GM23338 (cell line): ENCODE results near the gene NIPAL1. TPM values are rescaled to one million over a fixed set of nuclear protein-coding genes. Genes with fewer than 3 reads are reported as not detected.

ENCODE experiments used
- ATAC-seq: fragments of 200-7000 bp; cut with Tn5 transposase; 3 replicates; pipeline ENCODE4 v1.9.1; 2020
- DNase-seq: peaks from one replicate; pipeline ENCODE4 v3.0.0-alpha.2; 2015; ENCODE audit warnings: low spot score
- H2AFZ ChIP-seq: fragments of 200-600 bp; sonication (generic); 2 replicates; pipeline ENCODE4 v1.8.0; 2016; ENCODE audit warnings: antibody characterized with exemption, mild to moderate bottlenecking, moderate library complexity
- H3F3A ChIP-seq: fragments of 200-600 bp; sonication (generic); replicated peaks from 2 replicates; pipeline ENCODE4 v1.8.0; 2017; ENCODE audit warnings: antibody characterized with exemption, mixed run types, low read depth
- H3K27ac ChIP-seq: fragments of 200-600 bp; sonication (generic); 2 replicates; pipeline ENCODE4 v1.6.1; 2016; ENCODE audit warnings: low read depth
- H3K27me3 ChIP-seq: fragments of 200-600 bp; sonication (generic); 2 replicates; pipeline ENCODE4 v1.8.0; 2016; ENCODE audit warnings: mild to moderate bottlenecking, mixed run types, moderate library complexity; ENCODE audit not compliant: insufficient read depth
- H3K36me3 ChIP-seq: fragments of 200-600 bp; sonication (generic); 2 replicates; pipeline ENCODE4 v1.8.0; 2016; ENCODE audit warnings: mild to moderate bottlenecking; ENCODE audit not compliant: insufficient read depth
- H3K4me1 ChIP-seq: fragments of 200-600 bp; sonication (generic); 2 replicates; pipeline ENCODE4 v1.8.0; 2016; ENCODE audit warnings: mild to moderate bottlenecking, moderate library complexity; ENCODE audit not compliant: insufficient read depth
- H3K4me2 ChIP-seq: fragments of 200-600 bp; sonication (generic); 2 replicates; pipeline ENCODE4 v1.7.1; 2017; ENCODE audit warnings: mixed run types
- H3K4me3 ChIP-seq: fragments of 200-600 bp; sonication (generic); 2 replicates; pipeline ENCODE4 v1.6.1; 2016; ENCODE audit warnings: mixed run types
- H3K79me2 ChIP-seq: fragments of 200-600 bp; sonication (generic); replicated peaks from 2 replicates; pipeline ENCODE4 v1.8.0; 2017; ENCODE audit warnings: mild to moderate bottlenecking; ENCODE audit not compliant: insufficient read depth
- H3K9me2 ChIP-seq: fragments of 200-600 bp; sonication (generic); 2 replicates; pipeline ENCODE4 v1.8.0; 2017; ENCODE audit not compliant: insufficient read depth
- H4K20me1 ChIP-seq: fragments of 200-600 bp; sonication (generic); replicated peaks from 2 replicates; pipeline ENCODE4 v1.8.0; 2017; ENCODE audit warnings: mild to moderate bottlenecking; ENCODE audit not compliant: insufficient read depth
- H3K27ac Mint-ChIP-seq: 2 replicates; pipeline ENCODE4 v1.8.0; 2020; ENCODE audit warnings: inconsistent platforms, mild to moderate bottlenecking, moderate library complexity, mixed read lengths
- H3K27me3 Mint-ChIP-seq: 3 replicates; pipeline ENCODE4 v1.8.0; 2022; ENCODE audit warnings: low read depth, mild to moderate bottlenecking, moderate library complexity, mixed read lengths, inconsistent platforms; ENCODE audit not compliant: insufficient read depth, poor library complexity
- H3K36me3 Mint-ChIP-seq: 3 replicates; pipeline ENCODE4 v1.8.0; 2021; ENCODE audit warnings: low read depth, mild to moderate bottlenecking, inconsistent platforms, moderate library complexity, mixed read lengths
- H3K4me1 Mint-ChIP-seq: 3 replicates; pipeline ENCODE4 v1.8.0; 2020; ENCODE audit warnings: mild to moderate bottlenecking, inconsistent platforms, mixed read lengths
- H3K4me3 Mint-ChIP-seq: 3 replicates; pipeline ENCODE4 v1.8.0; 2021; ENCODE audit warnings: moderate library complexity, mild to moderate bottlenecking, inconsistent platforms, mixed read lengths
- H3K9me3 Mint-ChIP-seq: 3 replicates; pipeline ENCODE4 v1.8.0; 2020; ENCODE audit warnings: moderate library complexity, mild to moderate bottlenecking, inconsistent platforms, mixed read lengths
- CREB1 ChIP-seq: fragments of 250-450 bp; sonication (Bioruptor Pico); IDR thresholded peaks from 2 replicates; pipeline ENCODE4 v1.5.0; 2020; ENCODE audit warnings: low read depth, mild to moderate bottlenecking, moderate library complexity
- CTCF ChIP-seq, 2 experiments: fragments of 200-600 bp in 1 of 2; sonication (generic) in 1 of 2; conservative IDR thresholded peaks; 2 replicates each; pipeline versions ENCODE4 v1.5.1 to v1.6.1; 2016 to 2017; ENCODE audit warnings: antibody characterized with exemption in 2 of 2, low read depth in 2 of 2, mild to moderate bottlenecking in 2 of 2, moderate library complexity in 1 of 2
- ETS1 ChIP-seq: IDR thresholded peaks from 2 replicates; pipeline ENCODE4 v1.6.1; 2016; ENCODE audit warnings: antibody characterized with exemption
- EZH2 ChIP-seq: fragments of 200-600 bp; sonication (generic); IDR thresholded peaks from one replicate; pipeline ENCODE4 v1.8.0; 2017; ENCODE audit warnings: antibody characterized with exemption, mild to moderate bottlenecking, low read depth; ENCODE audit not compliant: unreplicated experiment
- EZH2phosphoT487 ChIP-seq: fragments of 200-600 bp; sonication (generic); IDR thresholded peaks from one replicate; pipeline ENCODE4 v1.8.1; 2018; ENCODE audit warnings: antibody characterized with exemption; ENCODE audit not compliant: unreplicated experiment
- JUNB ChIP-seq: IDR thresholded peaks from one replicate; pipeline ENCODE4 v1.6.1; 2016; ENCODE audit warnings: antibody characterized with exemption; ENCODE audit not compliant: unreplicated experiment
- NANOG ChIP-seq: IDR thresholded peaks from 2 replicates; pipeline ENCODE4 v1.6.1; 2016; ENCODE audit warnings: antibody characterized with exemption, borderline replicate concordance
- POLR2AphosphoS5 ChIP-seq: IDR thresholded peaks from 2 replicates; pipeline ENCODE4 v1.6.1; 2016; ENCODE audit warnings: antibody characterized with exemption, low read depth
- STAT1 ChIP-seq: IDR thresholded peaks from one replicate; pipeline ENCODE4 v1.6.1; 2016; ENCODE audit warnings: antibody characterized with exemption; ENCODE audit not compliant: unreplicated experiment
- ZNF114 ChIP-seq: fragments of 250-450 bp; sonication (Bioruptor Pico); IDR thresholded peaks from 2 replicates; pipeline ENCODE4 v1.5.0; 2020; ENCODE audit warnings: mild to moderate bottlenecking, moderate library complexity
- ZNF331 ChIP-seq: fragments of 250-450 bp; sonication (Bioruptor Pico); IDR thresholded peaks from 2 replicates; pipeline ENCODE4 v1.5.0; 2020; ENCODE audit warnings: low read depth, mild to moderate bottlenecking, moderate library complexity
- polyA plus RNA-seq: library from polyadenylated mRNA; unstranded; fragments of >200 nt; fragmentation: Nextera tagmentation; extraction: Ambion mirVana; gene quantifications from 2 replicates; pipeline ENCODE4 v1.2.1, GENCODE V29; 2016
- total RNA-seq: library from RNA; depleted of rRNA; stranded (reverse); fragments of >200 nt; shearing (Covaris generic); gene quantifications from 2 replicates; pipeline ENCODE4 v1.2.3, GENCODE V29; 2014
- TF ChIP-seq, protein P1 (sequence below): fragments of 250-450 bp; sonication (Bioruptor Pico); IDR thresholded peaks from 2 replicates; pipeline ENCODE4 v1.5.0; 2020; ENCODE audit warnings: mild to moderate bottlenecking, moderate library complexity
- TF ChIP-seq, protein P2 (sequence below): IDR thresholded peaks from one replicate; pipeline ENCODE4 v1.6.1; 2018; ENCODE audit warnings: antibody characterized with exemption; ENCODE audit not compliant: unreplicated experiment

The NIPAL1 gene
- total and polyA plus RNA-seq, 2 experiments from 2014 or later = 5.3 to 8.2 TPM

DNA sequence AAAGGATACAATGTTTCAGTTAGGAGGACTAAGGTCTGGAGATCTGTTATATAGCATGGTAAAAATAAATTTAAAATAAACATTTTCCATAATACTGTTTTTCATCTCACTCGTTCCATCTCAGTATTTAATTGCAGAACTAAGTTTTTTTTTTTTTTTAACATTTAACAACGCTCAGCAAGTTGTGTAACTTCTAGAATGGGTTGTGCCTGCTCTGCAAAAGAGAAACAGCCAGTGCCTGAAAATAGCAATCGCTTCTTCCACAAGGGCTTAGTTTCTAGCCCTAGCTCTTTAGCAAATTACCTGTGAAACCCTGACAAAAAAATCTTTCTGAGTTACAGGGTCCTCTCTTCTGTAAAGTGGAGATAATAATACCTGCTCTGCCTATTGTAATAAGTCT, 42.0 kb upstream of the NIPAL1 start:
- H2AFZ ChIP-seq = no peak overlapping the region
- ATAC-seq (no peak), DNase-seq (no peak)
- H3K4me3 ChIP-seq = no peak overlapping the region
- no peaks in the 10 kb centered on the region for H4K20me1 ChIP-seq
- Mint-ChIP-seq H3K36me3 (0 out of 3 replicates have a peak, but pooled peaks cover 3% of the 10 kb centered on the region), H3K27me3 (no peaks in the 10 kb centered on the region), H3K4me1 (no peaks in the 10 kb centered on the region), H3K27ac (no peak overlapping the region), H3K4me3 (no peak overlapping the region), H3K9me3 (peaks cover 4% of the 10 kb centered on the region; the same call in 1 of the 3 replicates)
- H3K36me3 ChIP-seq = no peaks in the 10 kb centered on the region
- H3F3A ChIP-seq = no peaks in the 10 kb centered on the region
- no peaks in the 10 kb centered on the region for H3K4me1 ChIP-seq
- H3K27ac ChIP-seq = no peak overlapping the region
- H3K4me2 ChIP-seq = no peak overlapping the region
- H3K79me2 ChIP-seq = no peaks in the 10 kb centered on the region
- no peaks in the 10 kb centered on the region for H3K27me3 ChIP-seq
- H3K9me2 ChIP-seq = no peaks in the 10 kb centered on the region
- TF ChIP-seq CREB1 (CRISPR knock-in tag) = no peak
- TF ChIP-seq ETS1 = no peak
- no peak for TF ChIP-seq EZH2phosphoT487
- no peak for TF ChIP-seq NANOG
- no peak for TF ChIP-seq ZNF114 (CRISPR knock-in tag)
- TF ChIP-seq, protein P1, sequence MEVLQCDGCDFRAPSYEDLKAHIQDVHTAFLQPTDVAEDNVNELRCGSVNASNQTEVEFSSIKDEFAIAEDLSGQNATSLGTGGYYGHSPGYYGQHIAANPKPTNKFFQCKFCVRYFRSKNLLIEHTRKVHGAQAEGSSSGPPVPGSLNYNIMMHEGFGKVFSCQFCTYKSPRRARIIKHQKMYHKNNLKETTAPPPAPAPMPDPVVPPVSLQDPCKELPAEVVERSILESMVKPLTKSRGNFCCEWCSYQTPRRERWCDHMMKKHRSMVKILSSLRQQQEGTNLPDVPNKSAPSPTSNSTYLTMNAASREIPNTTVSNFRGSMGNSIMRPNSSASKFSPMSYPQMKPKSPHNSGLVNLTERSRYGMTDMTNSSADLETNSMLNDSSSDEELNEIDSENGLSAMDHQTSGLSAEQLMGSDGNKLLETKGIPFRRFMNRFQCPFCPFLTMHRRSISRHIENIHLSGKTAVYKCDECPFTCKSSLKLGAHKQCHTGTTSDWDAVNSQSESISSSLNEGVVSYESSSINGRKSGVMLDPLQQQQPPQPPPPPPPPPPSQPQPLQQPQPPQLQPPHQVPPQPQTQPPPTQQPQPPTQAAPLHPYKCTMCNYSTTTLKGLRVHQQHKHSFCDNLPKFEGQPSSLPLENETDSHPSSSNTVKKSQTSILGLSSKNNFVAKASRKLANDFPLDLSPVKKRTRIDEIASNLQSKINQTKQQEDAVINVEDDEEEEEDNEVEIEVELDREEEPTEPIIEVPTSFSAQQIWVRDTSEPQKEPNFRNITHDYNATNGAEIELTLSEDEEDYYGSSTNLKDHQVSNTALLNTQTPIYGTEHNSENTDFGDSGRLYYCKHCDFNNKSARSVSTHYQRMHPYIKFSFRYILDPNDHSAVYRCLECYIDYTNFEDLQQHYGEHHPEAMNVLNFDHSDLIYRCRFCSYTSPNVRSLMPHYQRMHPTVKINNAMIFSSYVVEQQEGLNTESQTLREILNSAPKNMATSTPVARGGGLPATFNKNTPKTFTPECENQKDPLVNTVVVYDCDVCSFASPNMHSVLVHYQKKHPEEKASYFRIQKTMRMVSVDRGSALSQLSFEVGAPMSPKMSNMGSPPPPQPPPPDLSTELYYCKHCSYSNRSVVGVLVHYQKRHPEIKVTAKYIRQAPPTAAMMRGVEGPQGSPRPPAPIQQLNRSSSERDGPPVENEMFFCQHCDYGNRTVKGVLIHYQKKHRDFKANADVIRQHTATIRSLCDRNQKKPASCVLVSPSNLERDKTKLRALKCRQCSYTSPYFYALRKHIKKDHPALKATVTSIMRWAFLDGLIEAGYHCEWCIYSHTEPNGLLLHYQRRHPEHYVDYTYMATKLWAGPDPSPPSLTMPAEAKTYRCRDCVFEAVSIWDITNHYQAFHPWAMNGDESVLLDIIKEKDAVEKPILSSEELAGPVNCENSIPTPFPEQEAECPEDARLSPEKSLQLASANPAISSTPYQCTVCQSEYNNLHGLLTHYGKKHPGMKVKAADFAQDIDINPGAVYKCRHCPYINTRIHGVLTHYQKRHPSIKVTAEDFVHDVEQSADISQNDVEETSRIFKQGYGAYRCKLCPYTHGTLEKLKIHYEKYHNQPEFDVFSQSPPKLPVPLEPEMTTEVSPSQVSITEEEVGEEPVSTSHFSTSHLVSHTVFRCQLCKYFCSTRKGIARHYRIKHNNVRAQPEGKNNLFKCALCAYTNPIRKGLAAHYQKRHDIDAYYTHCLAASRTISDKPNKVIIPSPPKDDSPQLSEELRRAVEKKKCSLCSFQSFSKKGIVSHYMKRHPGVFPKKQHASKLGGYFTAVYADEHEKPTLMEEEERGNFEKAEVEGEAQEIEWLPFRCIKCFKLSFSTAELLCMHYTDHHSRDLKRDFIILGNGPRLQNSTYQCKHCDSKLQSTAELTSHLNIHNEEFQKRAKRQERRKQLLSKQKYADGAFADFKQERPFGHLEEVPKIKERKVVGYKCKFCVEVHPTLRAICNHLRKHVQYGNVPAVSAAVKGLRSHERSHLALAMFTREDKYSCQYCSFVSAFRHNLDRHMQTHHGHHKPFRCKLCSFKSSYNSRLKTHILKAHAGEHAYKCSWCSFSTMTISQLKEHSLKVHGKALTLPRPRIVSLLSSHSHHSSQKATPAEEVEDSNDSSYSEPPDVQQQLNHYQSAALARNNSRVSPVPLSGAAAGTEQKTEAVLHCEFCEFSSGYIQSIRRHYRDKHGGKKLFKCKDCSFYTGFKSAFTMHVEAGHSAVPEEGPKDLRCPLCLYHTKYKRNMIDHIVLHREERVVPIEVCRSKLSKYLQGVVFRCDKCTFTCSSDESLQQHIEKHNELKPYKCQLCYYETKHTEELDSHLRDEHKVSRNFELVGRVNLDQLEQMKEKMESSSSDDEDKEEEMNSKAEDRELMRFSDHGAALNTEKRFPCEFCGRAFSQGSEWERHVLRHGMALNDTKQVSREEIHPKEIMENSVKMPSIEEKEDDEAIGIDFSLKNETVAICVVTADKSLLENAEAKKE = no peak
- TF ChIP-seq, protein P2, sequence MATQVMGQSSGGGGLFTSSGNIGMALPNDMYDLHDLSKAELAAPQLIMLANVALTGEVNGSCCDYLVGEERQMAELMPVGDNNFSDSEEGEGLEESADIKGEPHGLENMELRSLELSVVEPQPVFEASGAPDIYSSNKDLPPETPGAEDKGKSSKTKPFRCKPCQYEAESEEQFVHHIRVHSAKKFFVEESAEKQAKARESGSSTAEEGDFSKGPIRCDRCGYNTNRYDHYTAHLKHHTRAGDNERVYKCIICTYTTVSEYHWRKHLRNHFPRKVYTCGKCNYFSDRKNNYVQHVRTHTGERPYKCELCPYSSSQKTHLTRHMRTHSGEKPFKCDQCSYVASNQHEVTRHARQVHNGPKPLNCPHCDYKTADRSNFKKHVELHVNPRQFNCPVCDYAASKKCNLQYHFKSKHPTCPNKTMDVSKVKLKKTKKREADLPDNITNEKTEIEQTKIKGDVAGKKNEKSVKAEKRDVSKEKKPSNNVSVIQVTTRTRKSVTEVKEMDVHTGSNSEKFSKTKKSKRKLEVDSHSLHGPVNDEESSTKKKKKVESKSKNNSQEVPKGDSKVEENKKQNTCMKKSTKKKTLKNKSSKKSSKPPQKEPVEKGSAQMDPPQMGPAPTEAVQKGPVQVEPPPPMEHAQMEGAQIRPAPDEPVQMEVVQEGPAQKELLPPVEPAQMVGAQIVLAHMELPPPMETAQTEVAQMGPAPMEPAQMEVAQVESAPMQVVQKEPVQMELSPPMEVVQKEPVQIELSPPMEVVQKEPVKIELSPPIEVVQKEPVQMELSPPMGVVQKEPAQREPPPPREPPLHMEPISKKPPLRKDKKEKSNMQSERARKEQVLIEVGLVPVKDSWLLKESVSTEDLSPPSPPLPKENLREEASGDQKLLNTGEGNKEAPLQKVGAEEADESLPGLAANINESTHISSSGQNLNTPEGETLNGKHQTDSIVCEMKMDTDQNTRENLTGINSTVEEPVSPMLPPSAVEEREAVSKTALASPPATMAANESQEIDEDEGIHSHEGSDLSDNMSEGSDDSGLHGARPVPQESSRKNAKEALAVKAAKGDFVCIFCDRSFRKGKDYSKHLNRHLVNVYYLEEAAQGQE = no peak
- no peak for TF ChIP-seq POLR2AphosphoS5
- TF ChIP-seq CTCF (conservative IDR thresholded peaks at IDR 0.05; ENCODE audit: low read depth in 2 of 2) = no peak
- TF ChIP-seq EZH2 = no peak
- no peak for TF ChIP-seq ZNF331 (CRISPR knock-in tag)
- TF ChIP-seq STAT1 = no peak
- no peak for TF ChIP-seq JUNB
